Caco-2 (cell line): ENCODE results near the gene CPEB3. TPM values are rescaled to one million over a fixed set of nuclear protein-coding genes. Genes with fewer than 3 reads are reported as not detected.
A peak's percentile ranks its signal among the peaks of the same experiment; 100 is the strongest.
"Not testable (repeated sequence)": the region's sequence is repeated elsewhere in the genome, so short reads cannot be mapped to it uniquely, and the experiment has no call there.

Experiments used
- BruUV-seq: library from RNA; stranded (reverse); fragments of 400-500 nt; replicated peaks from 2 replicates; lab custom pipeline; 2021; lab: Mats Ljungman, UMichigan
- CTCF ChIA-PET: fragments of 300-600 bp; sonication (Branson Sonifier 250); formaldehyde crosslinking; loops from one replicate; lab custom pipeline; 2022; ENCODE audit warnings: antibody characterized with exemption; lab: Charles Lee
- POLR2A ChIA-PET: fragments of 300-600 bp; sonication (Branson Sonifier 250); formaldehyde crosslinking; loops from one replicate; lab custom pipeline; 2022; ENCODE audit warnings: antibody characterized with exemption; lab: Charles Lee
- DNase-seq, 2 experiments: peaks; one replicate each; pipeline versions ENCODE4 v3.0.0 to v3.0.0-alpha.2; 2020 to 2022
- H3K27me3 ChIP-seq: replicated peaks from 2 replicates; pipeline ENCODE4 v1.6.0; 2011; ENCODE audit warnings: low read length; ENCODE audit not compliant: control insufficient read depth, insufficient read depth
- H3K36me3 ChIP-seq: 2 replicates; pipeline ENCODE4 v1.5.1; 2011; ENCODE audit warnings: low read length; ENCODE audit not compliant: control insufficient read depth, insufficient read depth
- H3K4me1 ChIP-seq: fragments of 250-450 bp; sonication (Bioruptor Pico); 2 replicates; pipeline ENCODE4 v1.5.1; 2020; ENCODE audit warnings: mild to moderate bottlenecking
- H3K4me3 ChIP-seq: 2 replicates; pipeline ENCODE4 v1.5.1; 2011; ENCODE audit warnings: low read depth, mild to moderate bottlenecking, control low read depth, low read length
- H3K9me3 ChIP-seq: fragments of 250-450 bp; sonication (Bioruptor Pico); 2 replicates; pipeline ENCODE4 v1.5.1; 2020; ENCODE audit warnings: mild to moderate bottlenecking, moderate library complexity
- H3K27ac Mint-ChIP-seq: one replicate; pipeline ENCODE4 v1.8.0; 2022; ENCODE audit warnings: mixed read lengths; ENCODE audit not compliant: unreplicated experiment
- H3K27me3 Mint-ChIP-seq: one replicate; pipeline ENCODE4 v1.8.0; 2022; ENCODE audit warnings: mixed read lengths; ENCODE audit not compliant: insufficient read depth, unreplicated experiment
- H3K36me3 Mint-ChIP-seq: one replicate; pipeline ENCODE4 v1.8.0; 2022; ENCODE audit warnings: mild to moderate bottlenecking, mixed read lengths; ENCODE audit not compliant: insufficient read depth, unreplicated experiment
- H3K4me1 Mint-ChIP-seq: one replicate; pipeline ENCODE4 v1.8.0; 2022; ENCODE audit warnings: low read depth, mixed read lengths; ENCODE audit not compliant: unreplicated experiment
- H3K4me3 Mint-ChIP-seq: one replicate; pipeline ENCODE4 v1.8.0; 2022; ENCODE audit warnings: mild to moderate bottlenecking, moderate library complexity, mixed read lengths; ENCODE audit not compliant: unreplicated experiment
- H3K9me3 Mint-ChIP-seq: one replicate; pipeline ENCODE4 v1.8.0; 2022; ENCODE audit warnings: mixed read lengths; ENCODE audit not compliant: unreplicated experiment
- intact Hi-C: fragments of 100-400 bp; cut with micrococcal nuclease; formaldehyde crosslinking; loops from one replicate; pipeline ENCODE4 v1.10.0; 2022; ENCODE audit not compliant: unreplicated experiment
- total RNA-seq: library from RNA; stranded (reverse); gene quantifications from 2 replicates; pipeline ENCODE4 v1.2.3, GENCODE V29; 2022
- TF ChIP-seq, protein P1 (sequence below), 2 experiments: fragments of 200-600 bp in 1 of 2; IDR thresholded peaks; 1 replicate in 1 of 2; 2 replicates in 1 of 2; pipeline versions ENCODE4 v1.5.1 to v1.8.0; 2011 to 2022; ENCODE audit warnings: antibody characterized with exemption in 1 of 2, control low read depth in 1 of 2, inconsistent platforms in 1 of 2, low read depth in 1 of 2, low read length in 1 of 2, mild to moderate bottlenecking in 1 of 2, moderate library complexity in 1 of 2; ENCODE audit not compliant: insufficient read depth in 1 of 2, severe bottlenecking in 1 of 2, unreplicated experiment in 1 of 2

Gene CPEB3
- total RNA-seq, 1 experiment from 2014 or later: 2.3 TPM

DNA sequence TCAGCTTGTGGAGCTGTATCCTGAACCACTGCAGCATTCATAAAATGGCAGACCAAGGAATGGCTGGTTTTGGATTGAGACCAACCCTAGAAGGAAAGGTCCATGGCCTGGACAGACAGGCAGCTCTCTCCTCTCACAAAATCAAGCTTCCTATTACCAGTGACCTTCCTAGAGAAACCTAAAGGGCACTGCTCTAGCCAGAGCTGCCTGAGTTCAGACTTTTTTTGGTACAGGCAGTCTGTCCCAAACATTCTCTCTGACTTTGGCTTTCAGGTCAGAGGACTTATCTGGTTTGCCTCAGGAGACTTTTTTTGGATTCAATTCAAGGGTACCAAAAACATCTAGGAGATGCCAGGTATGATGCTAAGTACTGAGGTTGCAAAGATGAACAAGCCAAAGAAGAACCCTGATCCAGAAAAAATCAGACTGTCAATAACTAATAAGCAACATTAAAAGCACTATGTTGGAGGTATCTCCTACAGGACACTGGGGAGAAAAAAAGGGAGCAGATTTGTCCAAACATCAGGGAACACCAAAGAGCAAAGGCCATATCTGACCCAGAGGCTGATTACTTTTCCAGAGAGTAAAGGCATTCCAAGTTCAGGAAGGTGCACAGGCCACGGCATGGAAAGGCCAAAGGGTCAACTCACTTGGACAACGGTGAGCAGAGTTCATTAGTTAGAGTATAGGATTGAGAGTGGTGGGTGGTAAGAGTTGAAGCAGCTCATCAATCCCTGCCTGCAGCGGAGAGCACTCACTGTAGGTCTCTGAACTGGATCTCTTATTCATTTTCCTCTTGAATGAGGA lies 169.0 kb downstream of the CPEB3 start:
- H3K27me3 ChIP-seq: no peaks in the 10 kb centered on the region
- Mint-ChIP-seq H3K4me3 (no peak overlapping the region), H3K27me3 (no peaks in the 10 kb centered on the region), H3K4me1 (peaks cover 18% of the 10 kb centered on the region), H3K27ac (peak overlapping the region; percentile 9), H3K9me3 (no peaks in the 10 kb centered on the region), H3K36me3 (no peaks in the 10 kb centered on the region)
- intact Hi-C loops: loop anchor here (2.0 kb wide), 1 partner anchor 33 kb away; no protein-coding TSS in a partner anchor
- DNase-seq: peak in 1 of 2 experiments; percentile 22
- TF ChIP-seq, protein P1, sequence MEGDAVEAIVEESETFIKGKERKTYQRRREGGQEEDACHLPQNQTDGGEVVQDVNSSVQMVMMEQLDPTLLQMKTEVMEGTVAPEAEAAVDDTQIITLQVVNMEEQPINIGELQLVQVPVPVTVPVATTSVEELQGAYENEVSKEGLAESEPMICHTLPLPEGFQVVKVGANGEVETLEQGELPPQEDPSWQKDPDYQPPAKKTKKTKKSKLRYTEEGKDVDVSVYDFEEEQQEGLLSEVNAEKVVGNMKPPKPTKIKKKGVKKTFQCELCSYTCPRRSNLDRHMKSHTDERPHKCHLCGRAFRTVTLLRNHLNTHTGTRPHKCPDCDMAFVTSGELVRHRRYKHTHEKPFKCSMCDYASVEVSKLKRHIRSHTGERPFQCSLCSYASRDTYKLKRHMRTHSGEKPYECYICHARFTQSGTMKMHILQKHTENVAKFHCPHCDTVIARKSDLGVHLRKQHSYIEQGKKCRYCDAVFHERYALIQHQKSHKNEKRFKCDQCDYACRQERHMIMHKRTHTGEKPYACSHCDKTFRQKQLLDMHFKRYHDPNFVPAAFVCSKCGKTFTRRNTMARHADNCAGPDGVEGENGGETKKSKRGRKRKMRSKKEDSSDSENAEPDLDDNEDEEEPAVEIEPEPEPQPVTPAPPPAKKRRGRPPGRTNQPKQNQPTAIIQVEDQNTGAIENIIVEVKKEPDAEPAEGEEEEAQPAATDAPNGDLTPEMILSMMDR (IDR thresholded peaks at IDR 0.05; ENCODE audit: insufficient read depth in 1 of 2, low read depth in 1 of 2, low read length in 1 of 2, severe bottlenecking in 1 of 2, unreplicated experiment in 1 of 2): no peak
- H3K36me3 ChIP-seq: no peaks in the 10 kb centered on the region
- ChIA-PET CTCF (interaction anchor here (1.0 kb wide), 1 partner anchor 169 kb away, joined by 3 read pairs; the partner anchor contains the start of gene MARCHF5), POLR2A (no interaction called here)
- H3K4me1 ChIP-seq: peaks cover 20% of the 10 kb centered on the region
- no peaks in the 10 kb centered on the region for H3K9me3 ChIP-seq
- no TSS peak for BruUV-seq
- no peak overlapping the region for H3K4me3 ChIP-seq

DNA sequence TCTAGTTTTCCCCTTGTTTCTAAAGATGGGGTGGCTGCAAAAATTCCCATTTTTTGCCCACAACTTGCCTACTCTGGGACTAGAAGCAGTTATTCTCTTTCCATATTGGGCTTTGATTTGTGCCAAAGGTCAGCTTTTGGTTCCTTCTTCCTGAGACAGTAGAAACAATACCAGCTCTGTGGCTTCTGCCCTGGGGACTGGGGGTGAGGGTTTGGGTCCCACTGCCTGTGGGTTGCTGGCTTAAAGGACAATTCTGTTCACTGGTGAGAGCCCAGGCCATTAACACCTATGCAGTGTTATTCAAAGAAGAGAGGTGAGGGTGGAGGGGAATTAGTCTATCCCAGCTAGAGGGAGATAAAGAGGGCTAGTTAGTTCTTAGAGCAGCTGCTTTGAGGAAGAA lies 171.5 kb downstream of the CPEB3 start:
- CTCF ChIA-PET: no interaction called here
- Mint-ChIP-seq H3K27me3 (no peaks in the 10 kb centered on the region), H3K4me3 (no peak overlapping the region), H3K4me1 (peaks cover 18% of the 10 kb centered on the region), H3K27ac (no peak overlapping the region), H3K9me3 (no peaks in the 10 kb centered on the region), H3K36me3 (no peaks in the 10 kb centered on the region)
- no TSS peak for BruUV-seq
- H3K4me1 ChIP-seq: peaks cover 22% of the 10 kb centered on the region
- intact Hi-C loops: no loop called here
- no peaks in the 10 kb centered on the region for H3K9me3 ChIP-seq
- DNase-seq: no peak
- TF ChIP-seq, protein P1 (IDR thresholded peaks at IDR 0.05; ENCODE audit: insufficient read depth in 1 of 2, low read depth in 1 of 2, low read length in 1 of 2, severe bottlenecking in 1 of 2, unreplicated experiment in 1 of 2): no peak
- H3K4me3 ChIP-seq: no peak overlapping the region
- no peaks in the 10 kb centered on the region for H3K36me3 ChIP-seq
- POLR2A ChIA-PET: no interaction called here
- H3K27me3 ChIP-seq: no peaks in the 10 kb centered on the region

DNA sequence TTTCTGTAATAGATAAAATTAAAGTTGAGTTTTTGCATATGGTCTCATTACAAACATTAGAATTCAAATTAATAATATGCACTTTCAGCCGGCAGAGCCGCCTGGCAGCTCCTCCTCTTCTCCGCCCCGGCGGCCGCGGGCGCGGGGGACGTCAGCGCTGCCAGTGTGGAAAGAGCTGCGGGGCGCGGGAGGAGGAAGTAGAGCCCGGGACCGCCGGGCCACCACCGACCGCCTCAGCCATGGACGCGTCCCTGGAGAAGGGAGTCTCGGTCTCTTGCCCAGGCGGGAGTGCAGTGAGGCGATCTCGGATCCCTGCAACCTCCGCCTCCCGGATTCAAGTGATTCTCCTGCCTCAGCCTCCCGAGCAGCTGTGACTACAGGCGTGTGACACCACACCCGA lies 176.0 kb downstream of the CPEB3 start:
- H3K36me3 Mint-ChIP-seq, POLR2A ChIA-PET, H3K36me3 ChIP-seq, BruUV-seq, H3K9me3 Mint-ChIP-seq, H3K4me3 Mint-ChIP-seq, H3K4me1 ChIP-seq, H3K27ac Mint-ChIP-seq, H3K27me3 Mint-ChIP-seq, intact Hi-C loops, CTCF ChIA-PET, H3K27me3 ChIP-seq, DNase-seq, H3K9me3 ChIP-seq, H3K4me1 Mint-ChIP-seq, H3K4me3 ChIP-seq: not testable (repeated sequence)
